T-helper 1 cell treated with Interleukin-12 subunit alpha and Interleukin-12 subunit beta and Interleukin-4 antibody, amounts not matched to agents 30 μg/mL and 1 μg/mL, for 36 hours (primary cell): ENCODE measurements around the gene EEF1AKMT4.

Experiments
- H3K27ac Mint-ChIP-seq: one replicate; pipeline ENCODE4 v1.8.0; 2021; ENCODE audit warnings: mild to moderate bottlenecking, mixed read lengths
- H3K27me3 Mint-ChIP-seq: one replicate; pipeline ENCODE4 v1.8.0; 2021; ENCODE audit warnings: low read depth, mixed read lengths
- H3K36me3 Mint-ChIP-seq: one replicate; pipeline ENCODE4 v1.8.0; 2021; ENCODE audit warnings: low read depth, mixed read lengths
- H3K4me1 Mint-ChIP-seq: one replicate; pipeline ENCODE4 v1.8.0; 2021; ENCODE audit warnings: low read depth, mixed read lengths
- H3K4me3 Mint-ChIP-seq: one replicate; pipeline ENCODE4 v1.8.0; 2021; ENCODE audit warnings: mild to moderate bottlenecking, moderate library complexity, mixed read lengths
- H3K9me3 Mint-ChIP-seq: one replicate; pipeline ENCODE4 v1.8.0; 2021; ENCODE audit warnings: mixed read lengths

The EEF1AKMT4 gene

GRCh38 chr3:184240384-184241140 is 8.9 kb upstream of the EEF1AKMT4 start:
- no peak overlapping the region for H3K27ac Mint-ChIP-seq
- peaks cover 18% of the 10 kb centered on the region for H3K36me3 Mint-ChIP-seq
- H3K9me3 Mint-ChIP-seq = no peaks in the 10 kb centered on the region
- H3K27me3 Mint-ChIP-seq = no peaks in the 10 kb centered on the region
- H3K4me3 Mint-ChIP-seq = no peak overlapping the region
- no peaks in the 10 kb centered on the region for H3K4me1 Mint-ChIP-seq

GRCh38 chr3:184241141-184241446 is 8.4 kb upstream of the EEF1AKMT4 start:
- no peak overlapping the region for H3K27ac Mint-ChIP-seq
- H3K4me3 Mint-ChIP-seq = no peak overlapping the region
- no peaks in the 10 kb centered on the region for H3K9me3 Mint-ChIP-seq
- H3K4me1 Mint-ChIP-seq = peaks cover 3% of the 10 kb centered on the region
- no peaks in the 10 kb centered on the region for H3K27me3 Mint-ChIP-seq
- peaks cover 18% of the 10 kb centered on the region for H3K36me3 Mint-ChIP-seq

DNA sequence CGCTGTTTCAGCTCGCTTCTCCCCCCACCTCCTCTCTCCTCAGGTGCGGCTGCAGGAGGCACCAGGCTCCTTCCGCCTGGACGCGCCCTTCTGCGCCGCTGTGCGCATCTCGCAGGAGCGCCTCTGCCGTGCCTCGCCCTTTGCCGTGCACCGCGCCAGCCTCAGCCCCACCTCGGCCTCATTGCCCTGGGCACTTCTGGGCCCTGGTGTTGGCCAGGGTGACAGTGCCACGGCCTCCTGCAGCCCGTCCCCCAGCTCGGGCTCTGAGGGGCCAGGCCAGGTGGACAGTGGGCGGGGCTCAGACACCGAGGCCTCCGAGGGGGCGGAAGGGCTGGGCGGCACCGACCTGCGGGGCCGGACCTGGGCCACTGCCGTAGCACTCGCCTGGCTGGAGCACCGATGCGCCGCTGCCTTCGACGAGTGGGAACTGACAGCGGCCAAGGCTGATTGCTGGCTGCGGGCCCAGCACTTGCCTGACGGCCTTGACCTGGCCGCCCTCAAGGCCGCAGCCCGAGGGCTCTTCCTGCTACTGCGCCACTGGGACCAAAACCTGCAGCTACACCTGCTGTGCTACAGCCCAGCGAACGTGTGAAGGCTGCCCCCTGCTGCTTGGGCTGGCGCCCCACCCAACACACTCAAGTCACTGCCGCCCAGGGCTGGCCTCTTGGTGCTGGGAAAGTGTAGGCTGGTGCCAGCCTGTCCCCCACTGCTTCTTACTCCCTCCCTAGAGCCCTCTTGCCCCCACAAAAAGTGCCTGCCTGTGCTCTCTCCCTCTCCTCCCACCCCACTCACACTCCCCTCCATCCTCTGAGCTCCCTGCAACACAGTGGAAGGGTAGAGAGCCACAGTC is 7.8 kb upstream of the EEF1AKMT4 start:
- Mint-ChIP-seq H3K9me3 (no peaks in the 10 kb centered on the region), H3K27me3 (no peaks in the 10 kb centered on the region), H3K36me3 (peaks cover 18% of the 10 kb centered on the region), H3K4me1 (peaks cover 4% of the 10 kb centered on the region), H3K4me3 (no peak overlapping the region), H3K27ac (no peak overlapping the region)

GRCh38 chr3:184242297-184242685 is 7.2 kb upstream of the EEF1AKMT4 start:
- Mint-ChIP-seq H3K36me3 (peaks cover 18% of the 10 kb centered on the region), H3K4me3 (no peak overlapping the region), H3K9me3 (no peaks in the 10 kb centered on the region), H3K27ac (no peak overlapping the region), H3K27me3 (no peaks in the 10 kb centered on the region), H3K4me1 (peaks cover 4% of the 10 kb centered on the region)

DNA sequence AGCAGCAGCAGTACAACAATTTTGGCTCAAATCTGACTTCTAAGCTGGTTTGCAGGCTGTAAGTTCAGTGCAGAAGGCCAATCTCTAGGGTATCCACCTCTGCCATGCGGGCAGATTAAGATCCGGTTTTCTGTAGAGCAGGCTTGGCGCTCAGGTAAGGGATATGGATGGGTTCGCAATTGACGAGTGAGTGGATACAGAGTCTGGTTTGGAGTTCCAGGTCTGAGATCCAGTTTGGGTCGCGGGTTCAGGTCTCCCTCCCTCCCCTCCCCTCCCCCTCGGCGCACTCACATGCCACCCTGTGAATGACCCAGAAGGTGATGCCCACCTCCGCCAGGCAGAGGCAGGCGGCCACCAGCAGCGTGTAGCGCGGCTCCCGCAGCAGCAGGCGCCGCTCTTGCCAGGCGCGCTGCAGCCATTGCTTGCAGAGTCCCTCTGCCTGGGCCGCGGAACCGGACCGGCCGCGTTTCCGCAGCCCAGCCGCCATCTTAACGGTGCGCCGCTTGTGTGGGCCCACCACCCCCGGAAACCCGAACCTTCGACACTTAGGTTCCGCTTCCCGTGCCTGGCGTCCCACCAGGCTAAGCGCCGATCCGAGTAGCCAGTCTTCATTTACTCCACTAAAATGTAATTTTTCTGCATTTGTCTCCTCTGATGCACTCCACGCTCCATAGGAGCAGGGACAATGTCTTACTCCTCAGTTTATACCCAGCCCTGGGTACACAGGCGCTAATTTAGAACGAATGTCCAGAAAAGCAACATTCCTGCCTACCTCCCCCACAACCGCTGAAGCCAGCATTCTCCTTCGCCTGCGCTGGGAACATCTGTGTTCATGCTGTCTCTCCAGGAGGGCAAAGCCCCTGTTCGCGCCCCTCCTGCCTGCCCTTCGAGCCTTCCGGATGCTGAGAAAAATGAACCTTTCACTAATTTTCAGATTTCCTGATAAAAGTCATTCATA is 739 bp upstream of the EEF1AKMT4 start, which contains the start of gene ALG3:
Gene ALG3 (minus strand): TSS at position 509 of the 958 bp plus-strand sequence. CDS start 22 bp downstream, at position 487.
- Mint-ChIP-seq H3K4me1 (peaks cover 14% of the 10 kb centered on the region), H3K27ac (peak within 1 kb of the TSS; percentile 93), H3K4me3 (peak within 1 kb of the TSS; percentile 90), H3K36me3 (peaks cover 10% of the 10 kb centered on the region), H3K27me3 (no peaks in the 10 kb centered on the region), H3K9me3 (no peaks in the 10 kb centered on the region)

DNA sequence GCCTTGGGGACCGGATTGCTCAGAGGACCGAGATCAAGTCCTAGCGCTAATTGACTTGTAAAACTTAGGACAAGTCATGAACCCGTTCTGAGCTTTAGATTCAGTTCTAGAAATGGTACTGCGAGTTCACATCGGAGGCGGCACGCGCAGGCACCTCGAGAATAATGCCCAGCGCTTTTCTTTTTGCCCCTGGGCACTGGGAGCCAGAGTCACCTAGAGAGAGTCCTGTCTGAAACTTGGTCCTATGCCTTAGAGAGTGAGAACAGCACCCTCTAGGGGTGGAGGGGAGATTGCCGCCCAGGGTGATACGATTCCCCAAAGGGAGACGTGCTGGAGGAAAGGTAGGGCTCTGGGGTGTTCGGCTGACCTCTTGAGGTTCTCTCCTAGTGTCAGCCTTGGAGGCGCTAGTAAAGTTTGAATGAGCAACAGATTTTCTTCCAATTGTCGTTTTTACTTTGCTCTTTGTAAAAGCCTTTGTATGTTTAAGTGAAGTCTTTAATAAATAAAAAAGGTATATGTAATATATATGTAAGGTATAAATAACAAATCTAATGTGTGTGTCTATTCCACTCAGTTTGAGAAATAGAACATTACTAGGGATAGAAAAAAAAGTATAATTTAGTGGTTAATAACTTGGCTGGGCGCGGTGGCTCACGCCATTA is 826 bp downstream of the EEF1AKMT4 start:
- H3K4me3 Mint-ChIP-seq = peak overlapping the region; percentile 90
- H3K27me3 Mint-ChIP-seq = no peaks in the 10 kb centered on the region
- no peaks in the 10 kb centered on the region for H3K9me3 Mint-ChIP-seq
- H3K27ac Mint-ChIP-seq = peak overlapping the region; percentile 93
- H3K4me1 Mint-ChIP-seq = peaks cover 16% of the 10 kb centered on the region
- H3K36me3 Mint-ChIP-seq = no peaks in the 10 kb centered on the region

- no peak overlapping the region for H3K4me3 Mint-ChIP-seq
- no peaks in the 10 kb centered on the region for H3K9me3 Mint-ChIP-seq
- peaks cover 16% of the 10 kb centered on the region for H3K27me3 Mint-ChIP-seq
- peaks cover 3% of the 10 kb centered on the region for H3K36me3 Mint-ChIP-seq
- H3K27ac Mint-ChIP-seq = no peak overlapping the region
- H3K4me1 Mint-ChIP-seq = peaks cover 8% of the 10 kb centered on the region
These were observed 6.0 kb downstream of the EEF1AKMT4 start for GRCh38 chr3:184255291-184256039.

DNA sequence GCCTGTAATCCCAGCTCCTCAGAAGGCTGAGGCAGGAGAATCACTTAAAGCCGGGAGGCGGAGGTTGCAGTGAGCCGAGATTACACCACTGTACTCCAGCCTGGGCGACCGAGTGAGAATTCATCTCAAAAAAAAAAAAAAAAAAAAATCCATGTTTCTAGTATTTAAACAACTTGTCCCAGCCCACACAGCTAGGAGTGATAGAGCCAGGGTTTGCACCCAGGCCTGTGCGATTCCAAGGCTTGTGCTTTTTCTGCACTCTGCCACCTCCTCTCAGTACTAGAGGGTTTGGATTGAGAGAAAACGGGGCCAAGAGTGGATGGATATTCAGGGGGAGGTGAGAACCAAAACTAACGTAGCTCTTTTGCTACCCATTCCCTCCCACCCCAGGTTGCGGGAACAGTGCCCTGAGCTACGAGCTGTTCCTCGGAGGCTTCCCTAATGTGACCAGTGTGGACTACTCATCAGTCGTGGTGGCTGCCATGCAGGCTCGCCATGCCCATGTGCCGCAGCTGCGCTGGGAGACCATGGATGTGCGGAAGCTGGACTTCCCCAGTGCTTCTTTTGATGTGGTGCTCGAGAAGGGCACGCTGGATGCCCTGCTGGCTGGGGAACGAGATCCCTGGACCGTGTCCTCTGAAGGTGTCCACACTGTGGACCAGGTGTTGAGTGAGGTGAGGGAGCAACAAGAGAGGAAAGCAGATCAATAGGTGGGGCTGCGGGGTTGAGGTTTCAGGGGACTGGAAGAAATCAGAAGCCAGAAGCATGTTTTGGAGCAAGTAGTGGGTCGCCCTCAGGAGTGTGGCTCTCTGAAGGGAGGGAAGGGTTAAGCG is 7.8 kb downstream of the EEF1AKMT4 start:
- Mint-ChIP-seq H3K27ac (no peak overlapping the region), H3K4me3 (no peak overlapping the region), H3K9me3 (no peaks in the 10 kb centered on the region), H3K27me3 (peaks cover 26% of the 10 kb centered on the region), H3K36me3 (peaks cover 5% of the 10 kb centered on the region), H3K4me1 (peaks cover 17% of the 10 kb centered on the region)

GRCh38 chr3:184258926-184259325 is 9.5 kb downstream of the EEF1AKMT4 start:
- H3K4me3 Mint-ChIP-seq = peak overlapping the region; percentile 25
- H3K36me3 Mint-ChIP-seq = peaks cover 5% of the 10 kb centered on the region
- H3K27ac Mint-ChIP-seq = no peak overlapping the region
- H3K4me1 Mint-ChIP-seq = peaks cover 21% of the 10 kb centered on the region
- H3K27me3 Mint-ChIP-seq = peaks cover 37% of the 10 kb centered on the region
- no peaks in the 10 kb centered on the region for H3K9me3 Mint-ChIP-seq

DNA sequence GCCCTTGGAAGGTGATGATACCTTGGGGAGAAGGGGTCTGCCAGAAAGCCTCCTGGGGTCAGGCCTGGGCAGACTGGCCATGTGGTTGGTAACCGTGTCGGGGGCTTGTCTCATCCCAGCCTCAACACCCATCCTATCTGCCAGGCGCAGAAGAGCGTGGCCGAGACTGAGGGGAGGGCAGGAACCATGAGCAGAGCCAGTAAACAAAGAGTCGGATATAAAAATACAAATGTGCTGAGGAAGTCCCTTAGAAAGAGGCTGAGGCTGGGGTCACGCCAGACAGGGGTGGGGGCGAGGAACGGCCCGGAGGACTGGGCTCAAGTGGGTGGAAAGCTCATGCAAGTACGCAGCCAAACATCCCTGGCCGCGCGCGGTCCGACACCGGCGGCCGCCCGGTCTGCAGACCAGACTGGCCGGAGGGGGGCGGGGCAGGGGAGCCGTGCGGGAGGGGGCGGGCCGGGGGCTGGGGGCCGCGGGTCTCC is 10.0 kb downstream of the EEF1AKMT4 start:
- Mint-ChIP-seq H3K27ac (no peak overlapping the region), H3K4me3 (peak overlapping the region; percentile 29), H3K4me1 (peaks cover 21% of the 10 kb centered on the region), H3K36me3 (peaks cover 5% of the 10 kb centered on the region), H3K9me3 (no peaks in the 10 kb centered on the region), H3K27me3 (peaks cover 37% of the 10 kb centered on the region)

DNA sequence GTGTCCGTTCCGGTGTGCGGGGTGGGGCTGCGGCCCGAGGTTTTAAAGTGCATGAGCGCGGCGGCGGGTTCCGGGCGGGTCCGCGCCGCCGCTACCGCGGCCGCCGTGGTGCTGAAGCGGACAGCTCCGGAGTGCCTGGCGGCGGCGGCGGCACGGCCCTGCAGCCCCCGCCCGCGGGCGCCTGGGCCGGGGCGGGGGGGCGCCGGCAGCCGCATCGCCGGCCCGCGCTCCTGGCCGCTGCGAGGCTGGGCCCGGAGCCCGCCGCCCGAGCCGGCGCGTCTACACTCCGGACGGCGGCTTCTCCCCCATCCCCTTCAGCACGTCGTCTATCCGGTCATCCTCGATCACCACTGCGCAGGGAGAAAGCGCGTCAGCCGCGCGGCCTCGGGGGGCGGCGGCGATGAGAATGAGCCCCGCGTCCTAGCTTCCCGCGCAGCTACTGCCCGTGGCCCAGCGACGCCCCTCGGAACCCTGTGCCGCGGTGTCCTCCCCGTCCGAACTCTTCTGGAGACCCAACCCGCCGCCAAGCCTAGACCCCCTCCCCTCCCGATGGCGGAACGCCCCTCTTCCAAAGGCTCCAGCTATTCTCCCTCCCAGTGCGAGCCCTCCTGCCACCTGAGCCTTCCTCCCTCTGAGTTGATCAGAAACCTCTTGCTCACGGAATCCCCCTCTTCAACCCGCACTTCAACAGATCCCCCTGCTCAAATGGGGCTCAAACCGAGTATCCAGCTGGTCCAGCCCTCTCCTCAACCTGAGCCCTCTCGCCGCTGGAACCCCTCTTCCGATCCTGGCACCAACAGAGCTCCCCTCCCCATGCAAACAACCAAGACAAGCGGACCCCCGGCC is 10.6 kb downstream of the EEF1AKMT4 start:
- Mint-ChIP-seq H3K27ac (peak overlapping the region; percentile 36), H3K4me1 (peaks cover 20% of the 10 kb centered on the region), H3K9me3 (no peaks in the 10 kb centered on the region), H3K4me3 (peak overlapping the region; percentile 81), H3K36me3 (peaks cover 5% of the 10 kb centered on the region), H3K27me3 (peaks cover 40% of the 10 kb centered on the region)

- Mint-ChIP-seq H3K4me1 (peaks cover 16% of the 10 kb centered on the region), H3K36me3 (peaks cover 5% of the 10 kb centered on the region), H3K27ac (no peak overlapping the region), H3K9me3 (no peaks in the 10 kb centered on the region), H3K4me3 (peak overlapping the region; percentile 81), H3K27me3 (peaks cover 40% of the 10 kb centered on the region)
These were observed 11.3 kb downstream of the EEF1AKMT4 start for GRCh38 chr3:184260724-184261269.
